ENCODE results near the gene PIMREG.

DNA sequence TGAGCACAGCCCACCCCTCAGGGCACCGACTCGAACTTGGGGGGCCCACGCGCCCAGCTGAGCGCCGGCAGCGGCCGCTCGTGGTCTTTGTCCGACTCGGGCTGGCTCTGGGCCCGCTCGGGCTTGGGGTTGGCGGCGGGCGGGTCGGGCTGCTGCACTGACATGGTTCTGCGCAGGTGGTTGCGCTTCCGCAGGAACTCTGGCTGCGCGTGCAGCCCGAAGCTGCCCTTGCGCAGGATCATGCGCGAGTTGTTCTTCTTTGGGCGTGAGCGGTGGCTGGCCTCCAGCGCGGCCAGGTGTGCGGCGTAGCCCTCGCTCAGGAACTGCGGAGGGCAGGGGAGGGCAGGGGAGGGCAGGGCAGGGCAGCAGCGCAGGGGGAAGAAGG is 11.1 kb downstream of the PIMREG start:
- no peak for TF ChIP-seq EZH2phosphoT487 (IDR thresholded peaks at IDR 0.05; ENCODE audit: borderline replicate concordance)
- TF ChIP-seq, protein P1, sequence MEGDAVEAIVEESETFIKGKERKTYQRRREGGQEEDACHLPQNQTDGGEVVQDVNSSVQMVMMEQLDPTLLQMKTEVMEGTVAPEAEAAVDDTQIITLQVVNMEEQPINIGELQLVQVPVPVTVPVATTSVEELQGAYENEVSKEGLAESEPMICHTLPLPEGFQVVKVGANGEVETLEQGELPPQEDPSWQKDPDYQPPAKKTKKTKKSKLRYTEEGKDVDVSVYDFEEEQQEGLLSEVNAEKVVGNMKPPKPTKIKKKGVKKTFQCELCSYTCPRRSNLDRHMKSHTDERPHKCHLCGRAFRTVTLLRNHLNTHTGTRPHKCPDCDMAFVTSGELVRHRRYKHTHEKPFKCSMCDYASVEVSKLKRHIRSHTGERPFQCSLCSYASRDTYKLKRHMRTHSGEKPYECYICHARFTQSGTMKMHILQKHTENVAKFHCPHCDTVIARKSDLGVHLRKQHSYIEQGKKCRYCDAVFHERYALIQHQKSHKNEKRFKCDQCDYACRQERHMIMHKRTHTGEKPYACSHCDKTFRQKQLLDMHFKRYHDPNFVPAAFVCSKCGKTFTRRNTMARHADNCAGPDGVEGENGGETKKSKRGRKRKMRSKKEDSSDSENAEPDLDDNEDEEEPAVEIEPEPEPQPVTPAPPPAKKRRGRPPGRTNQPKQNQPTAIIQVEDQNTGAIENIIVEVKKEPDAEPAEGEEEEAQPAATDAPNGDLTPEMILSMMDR (conservative IDR thresholded peaks at IDR 0.05; ENCODE audit: low read length), result no peak

Measured in Loucy (cell line).